ENCODE data around the gene NEDD4. TPM values are rescaled to one million over a fixed set of nuclear protein-coding genes. Genes with fewer than 3 reads are reported as not detected.
"Not testable (repeated sequence)": the region's sequence is repeated elsewhere in the genome, so short reads cannot be mapped to it uniquely, and the experiment has no call there.

NEDD4 gene
- total and polyA plus RNA-seq, 3 donors from 2014 or later = 3.7 to 8.3 (median 6.4) TPM

- H3K4me3 ChIP-seq = no peak overlapping the region
- H3K4me1 ChIP-seq = no peaks in the 10 kb centered on the region
- no peak for DNase-seq
- H3K27ac ChIP-seq = no peak overlapping the region
- TF ChIP-seq POLR2A (IDR thresholded peaks at IDR 0.05) = no peak
- no peak for TF ChIP-seq CTCF (IDR thresholded peaks at IDR 0.05)
- intact Hi-C loops (cut with DNase I; ENCODE audit: low total_unique reads) = no loop called here
- H3K9me3 ChIP-seq = no peaks in the 10 kb centered on the region
- WGBS, 2 donors = 90 to 91% methylated on average over 3 of the region's 3 CpGs
- H3K36me3 ChIP-seq (ENCODE audit: low read depth, missing control alignments) = no peaks in the 10 kb centered on the region
- H3K27me3 ChIP-seq = no peaks in the 10 kb centered on the region
These were observed 22.9 kb upstream of the NEDD4 start for GRCh38 chr15:56016281-56016680.

- TF ChIP-seq POLR2A (IDR thresholded peaks at IDR 0.05) = no peak
- TF ChIP-seq CTCF (IDR thresholded peaks at IDR 0.05) = no peak
- intact Hi-C loops (cut with DNase I; ENCODE audit: low total_unique reads) = no loop called here
- no peak for DNase-seq
- Histone ChIP-seq H3K27ac (no peak overlapping the region), H3K27me3 (no peaks in the 10 kb centered on the region), H3K4me1 (no peaks in the 10 kb centered on the region), H3K4me3 (no peak overlapping the region), H3K36me3 (ENCODE audit: low read depth, missing control alignments) (no peaks in the 10 kb centered on the region), H3K9me3 (no peaks in the 10 kb centered on the region)
- 96 to 98% methylated on average over 4 of the region's 4 CpGs for WGBS, 2 donors
These were observed 21.3 kb upstream of the NEDD4 start for GRCh38 chr15:56014677-56015076.

- 30 to 54% methylated on average over 14 to 40 of the region's 40 CpGs for WGBS, 2 donors
- H3K4me1 ChIP-seq; H3K27ac ChIP-seq; H3K4me3 ChIP-seq; intact Hi-C loops (cut with DNase I; ENCODE audit: low total_unique reads); H3K36me3 ChIP-seq (ENCODE audit: low read depth, missing control alignments); H3K9me3 ChIP-seq; H3K27me3 ChIP-seq: not testable (repeated sequence)
- DNase-seq = peak; percentile 25
These were observed 13.6 kb upstream of the NEDD4 start for GRCh38 chr15:56007053-56007452.

- H3K27ac ChIP-seq; H3K9me3 ChIP-seq; H3K4me3 ChIP-seq; intact Hi-C loops (cut with DNase I; ENCODE audit: low total_unique reads); H3K36me3 ChIP-seq (ENCODE audit: low read depth, missing control alignments); H3K27me3 ChIP-seq; H3K4me1 ChIP-seq; DNase-seq: not testable (repeated sequence)
- WGBS, 2 donors = 58 to 68% methylated on average over 5 of the region's 5 CpGs
These were observed 13.0 kb upstream of the NEDD4 start for GRCh38 chr15:56006371-56006770.

- intact Hi-C loops (cut with DNase I; ENCODE audit: low total_unique reads); H3K4me1 ChIP-seq; H3K4me3 ChIP-seq; H3K36me3 ChIP-seq (ENCODE audit: low read depth, missing control alignments); H3K27me3 ChIP-seq; DNase-seq; H3K27ac ChIP-seq; H3K9me3 ChIP-seq: not testable (repeated sequence)
- 62 to 64% methylated on average over 1 of the region's 1 CpG for WGBS, 2 donors
These were observed 10.9 kb upstream of the NEDD4 start for GRCh38 chr15:56004281-56004680.

- H3K27ac ChIP-seq; H3K4me3 ChIP-seq; H3K4me1 ChIP-seq; H3K27me3 ChIP-seq; DNase-seq; H3K9me3 ChIP-seq; intact Hi-C loops (cut with DNase I; ENCODE audit: low total_unique reads); H3K36me3 ChIP-seq (ENCODE audit: low read depth, missing control alignments): not testable (repeated sequence)
- 96 to 100% methylated on average over 1 of the region's 1 CpG for WGBS, 2 donors
These were observed 10.4 kb upstream of the NEDD4 start for GRCh38 chr15:56003777-56004176.

- not testable (repeated sequence) for H3K36me3 ChIP-seq (ENCODE audit: low read depth, missing control alignments)
These were observed 9.9 kb upstream of the NEDD4 start for GRCh38 chr15:56003277-56003676.

More at GRCh38 chr15:56003277-56003676, 9.9 kb upstream of the NEDD4 start:
- DNase-seq; H3K4me3 ChIP-seq; H3K9me3 ChIP-seq; H3K4me1 ChIP-seq; intact Hi-C loops (cut with DNase I; ENCODE audit: low total_unique reads); H3K27ac ChIP-seq; H3K27me3 ChIP-seq: not testable (repeated sequence)

Data from testis (tissue), 3 donors.